ENCODE measurements around the gene FAM83D. TPM values are rescaled to one million over a fixed set of nuclear protein-coding genes. Genes with fewer than 3 reads are reported as not detected.

Gene FAM83D
- total RNA-seq, 1 experiment from 2014 or later, result 86.3 TPM

DNA sequence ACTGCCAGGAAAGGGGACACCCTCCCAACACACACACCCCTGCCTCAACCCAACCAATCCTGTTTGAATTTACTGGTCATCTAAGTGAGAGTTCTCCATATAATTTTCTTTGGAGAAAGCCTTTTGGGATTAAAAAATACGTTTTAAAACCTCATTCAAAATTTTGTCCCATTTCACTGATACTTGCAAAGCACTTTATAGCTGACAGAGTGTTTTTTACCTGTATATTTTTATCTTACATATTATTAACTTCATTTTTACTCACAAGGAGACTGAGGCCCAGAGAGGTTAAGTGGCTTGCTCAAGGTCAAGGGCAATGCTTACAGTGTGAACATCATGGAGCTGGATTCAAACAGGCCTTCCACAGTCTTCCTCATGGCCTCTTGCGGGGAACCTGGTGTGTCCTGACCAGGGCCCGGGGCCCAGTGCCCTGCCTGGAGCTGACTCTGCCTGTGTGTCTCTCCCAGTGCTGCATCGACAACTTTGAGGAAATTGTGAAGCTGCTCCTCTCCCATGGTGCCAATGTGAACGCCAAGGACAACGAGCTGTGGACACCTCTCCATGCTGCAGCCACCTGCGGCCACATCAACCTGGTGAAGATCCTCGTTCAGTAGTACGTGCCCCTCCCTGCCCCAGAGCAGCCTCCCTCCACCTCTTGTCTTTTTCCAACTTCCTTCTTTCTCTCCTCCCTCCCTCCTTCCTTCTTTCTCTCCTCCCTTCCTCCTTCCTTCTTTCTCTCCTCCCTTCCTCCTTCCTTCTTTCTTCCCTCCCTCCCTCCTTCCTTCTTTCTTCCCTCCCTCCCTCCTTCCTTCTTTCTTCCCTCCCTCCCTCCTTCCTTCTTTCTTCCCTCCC is 30.9 kb upstream of the FAM83D start:
- Histone ChIP-seq H3K4me3 (ENCODE audit: low read depth, low read length) (no peak overlapping the region), H3K9me3 (no peaks in the 10 kb centered on the region), H3K36me3 (ENCODE audit: control insufficient read depth, insufficient read depth, low read length) (no peaks in the 10 kb centered on the region), H3K4me1 (peaks cover 3% of the 10 kb centered on the region; the same call in 1 of the 2 replicates), H3K27me3 (replicated peaks; ENCODE audit: control insufficient read depth, insufficient read depth, low read length) (no peaks in the 10 kb centered on the region; the same call in 1 of the 2 replicates)
- ChIA-PET CTCF (interaction anchor here (0.8 to 1.2 kb wide), 4 partner anchors 10 to 237 kb away, joined by 3 to 6 read pairs (median 4); no protein-coding TSS in a partner anchor), POLR2A (interaction anchor here (1.0 kb wide), 1 partner anchor 67 kb away, joined by 3 read pairs; the partner anchor contains the start of gene DHX35)
- peaks cover 17% of the 10 kb centered on the region for H3K4me1 Mint-ChIP-seq (ENCODE audit: low read depth, unreplicated experiment)
- intact Hi-C loops (cut with micrococcal nuclease; ENCODE audit: unreplicated experiment), result loop anchor here (2.0 kb wide), 1 partner anchor 67 kb away; the partner anchor contains the start of gene DHX35
- H3K9me3 Mint-ChIP-seq (ENCODE audit: unreplicated experiment), result no peaks in the 10 kb centered on the region
- H3K27ac Mint-ChIP-seq (ENCODE audit: unreplicated experiment), result no peak overlapping the region
- H3K4me3 Mint-ChIP-seq (ENCODE audit: unreplicated experiment), result no peak overlapping the region
- BruUV-seq (replicated peaks), result no TSS peak
- H3K27me3 Mint-ChIP-seq (ENCODE audit: insufficient read depth, unreplicated experiment), result peaks cover 6% of the 10 kb centered on the region
- DNase-seq, result no peak
- TF ChIP-seq, protein P1, sequence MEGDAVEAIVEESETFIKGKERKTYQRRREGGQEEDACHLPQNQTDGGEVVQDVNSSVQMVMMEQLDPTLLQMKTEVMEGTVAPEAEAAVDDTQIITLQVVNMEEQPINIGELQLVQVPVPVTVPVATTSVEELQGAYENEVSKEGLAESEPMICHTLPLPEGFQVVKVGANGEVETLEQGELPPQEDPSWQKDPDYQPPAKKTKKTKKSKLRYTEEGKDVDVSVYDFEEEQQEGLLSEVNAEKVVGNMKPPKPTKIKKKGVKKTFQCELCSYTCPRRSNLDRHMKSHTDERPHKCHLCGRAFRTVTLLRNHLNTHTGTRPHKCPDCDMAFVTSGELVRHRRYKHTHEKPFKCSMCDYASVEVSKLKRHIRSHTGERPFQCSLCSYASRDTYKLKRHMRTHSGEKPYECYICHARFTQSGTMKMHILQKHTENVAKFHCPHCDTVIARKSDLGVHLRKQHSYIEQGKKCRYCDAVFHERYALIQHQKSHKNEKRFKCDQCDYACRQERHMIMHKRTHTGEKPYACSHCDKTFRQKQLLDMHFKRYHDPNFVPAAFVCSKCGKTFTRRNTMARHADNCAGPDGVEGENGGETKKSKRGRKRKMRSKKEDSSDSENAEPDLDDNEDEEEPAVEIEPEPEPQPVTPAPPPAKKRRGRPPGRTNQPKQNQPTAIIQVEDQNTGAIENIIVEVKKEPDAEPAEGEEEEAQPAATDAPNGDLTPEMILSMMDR (IDR thresholded peaks at IDR 0.05; ENCODE audit: insufficient read depth in 1 of 2, low read depth in 1 of 2, low read length in 1 of 2, severe bottlenecking in 1 of 2, unreplicated experiment in 1 of 2), result no peak
- H3K36me3 Mint-ChIP-seq (ENCODE audit: insufficient read depth, unreplicated experiment), result no peaks in the 10 kb centered on the region

DNA sequence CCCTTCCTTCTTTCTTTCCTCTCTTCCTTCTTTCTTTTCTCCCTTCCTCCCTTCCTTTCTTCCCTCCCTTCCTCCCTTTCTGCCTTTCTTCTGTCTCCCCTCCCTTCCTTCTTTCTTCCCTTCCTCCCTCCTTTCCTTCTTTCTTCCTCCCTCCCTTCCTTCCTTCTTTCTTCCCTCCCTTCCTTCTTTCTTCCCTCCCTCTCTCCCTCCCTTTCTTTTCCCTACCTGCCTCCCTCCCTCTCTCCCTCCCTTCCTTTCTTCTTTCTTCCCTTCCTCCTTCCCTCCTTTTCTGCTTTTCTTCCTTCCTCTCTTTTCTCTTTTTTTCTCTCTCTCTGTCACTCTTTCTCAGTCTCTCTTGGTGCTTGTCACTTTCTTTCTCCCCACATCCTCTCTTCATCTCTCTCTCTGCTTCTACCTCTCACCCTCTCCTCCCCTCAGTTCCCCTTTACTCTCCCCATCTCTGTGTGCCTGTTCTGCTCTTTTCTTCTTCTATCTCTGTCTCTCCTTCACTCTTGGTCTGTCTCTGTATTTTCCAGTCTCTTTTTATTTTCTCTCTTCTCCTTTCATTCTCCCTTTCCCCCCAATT is 30.1 kb upstream of the FAM83D start:
- TF ChIP-seq, protein P1 (IDR thresholded peaks at IDR 0.05; ENCODE audit: insufficient read depth in 1 of 2, low read depth in 1 of 2, low read length in 1 of 2, severe bottlenecking in 1 of 2, unreplicated experiment in 1 of 2), result no peak
- H3K9me3 Mint-ChIP-seq (ENCODE audit: unreplicated experiment), result no peaks in the 10 kb centered on the region

DNA sequence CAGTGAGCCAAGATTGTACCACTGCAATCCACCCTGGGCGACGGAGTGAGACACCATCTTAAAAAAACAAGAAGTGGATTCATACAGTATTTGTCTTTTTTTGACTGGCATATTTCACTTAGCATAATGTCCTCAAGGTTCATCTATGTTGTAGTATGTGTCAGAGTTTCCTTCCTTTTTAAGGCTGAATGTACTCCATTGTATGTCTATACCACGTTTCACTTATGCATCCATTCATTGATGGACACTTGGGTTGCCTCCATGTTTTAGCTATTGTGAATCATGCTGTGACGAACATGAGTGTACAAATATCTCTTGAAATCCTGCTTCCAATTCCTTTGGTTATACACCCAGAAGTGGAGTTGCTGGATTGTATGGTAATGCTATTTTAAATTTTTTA is 28.9 kb upstream of the FAM83D start:
- no peak overlapping the region for H3K4me3 ChIP-seq (ENCODE audit: low read depth, low read length)
- BruUV-seq (replicated peaks), result no TSS peak
- CTCF ChIA-PET, result interaction anchor here (0.6 kb wide), 1 partner anchor 22 kb away, joined by 3 read pairs; no protein-coding TSS in a partner anchor
- no peak for DNase-seq
- Mint-ChIP-seq H3K27me3 (ENCODE audit: insufficient read depth, unreplicated experiment) (peaks cover 6% of the 10 kb centered on the region), H3K9me3 (ENCODE audit: unreplicated experiment) (no peaks in the 10 kb centered on the region), H3K27ac (ENCODE audit: unreplicated experiment) (no peak overlapping the region), H3K4me1 (ENCODE audit: low read depth, unreplicated experiment) (peaks cover 17% of the 10 kb centered on the region), H3K36me3 (ENCODE audit: insufficient read depth, unreplicated experiment) (no peaks in the 10 kb centered on the region), H3K4me3 (ENCODE audit: unreplicated experiment) (no peak overlapping the region)
- TF ChIP-seq, protein P1 (IDR thresholded peaks at IDR 0.05; ENCODE audit: insufficient read depth in 1 of 2, low read depth in 1 of 2, low read length in 1 of 2, severe bottlenecking in 1 of 2, unreplicated experiment in 1 of 2), result no peak
- H3K9me3 ChIP-seq, result no peaks in the 10 kb centered on the region
- peaks cover 3% of the 10 kb centered on the region; the same call in 1 of the 2 replicates for H3K4me1 ChIP-seq
- intact Hi-C loops (cut with micrococcal nuclease; ENCODE audit: unreplicated experiment), result no loop called here
- H3K27me3 ChIP-seq (replicated peaks; ENCODE audit: control insufficient read depth, insufficient read depth, low read length), result no peaks in the 10 kb centered on the region
- POLR2A ChIA-PET, result no interaction called here
- H3K36me3 ChIP-seq (ENCODE audit: control insufficient read depth, insufficient read depth, low read length), result no peaks in the 10 kb centered on the region

More for the DNA sequence above, 30.1 kb upstream of the FAM83D start:
- H3K27me3 Mint-ChIP-seq (ENCODE audit: insufficient read depth, unreplicated experiment), result peaks cover 6% of the 10 kb centered on the region
- no TSS peak for BruUV-seq (replicated peaks)
- H3K4me1 Mint-ChIP-seq (ENCODE audit: low read depth, unreplicated experiment), result peaks cover 17% of the 10 kb centered on the region
- CTCF ChIA-PET, result interaction anchor here (1.2 kb wide), 2 partner anchors 9 to 13 kb away, joined by 3 to 4 read pairs; no protein-coding TSS in a partner anchor
- H3K27me3 ChIP-seq (replicated peaks; ENCODE audit: control insufficient read depth, insufficient read depth, low read length), result no peaks in the 10 kb centered on the region
- POLR2A ChIA-PET, result no interaction called here
- DNase-seq, result no peak
- no peaks in the 10 kb centered on the region for H3K9me3 ChIP-seq
- no peak overlapping the region for H3K27ac Mint-ChIP-seq (ENCODE audit: unreplicated experiment)
- H3K4me3 Mint-ChIP-seq (ENCODE audit: unreplicated experiment), result no peak overlapping the region
- no peaks in the 10 kb centered on the region for H3K36me3 ChIP-seq (ENCODE audit: control insufficient read depth, insufficient read depth, low read length)
- no peaks in the 10 kb centered on the region for H3K36me3 Mint-ChIP-seq (ENCODE audit: insufficient read depth, unreplicated experiment)
- peaks cover 3% of the 10 kb centered on the region; the same call in 1 of the 2 replicates for H3K4me1 ChIP-seq
- intact Hi-C loops (cut with micrococcal nuclease; ENCODE audit: unreplicated experiment), result no loop called here
- H3K4me3 ChIP-seq (ENCODE audit: low read depth, low read length), result no peak overlapping the region

All from Caco-2 (cell line).